GM23248 (cell line): Measurements from ENCODE around the gene YES1.

Experiments
- EZH2 ChIP-seq: fragments of 200-600 bp; sonication (generic); IDR thresholded peaks from 2 replicates; pipeline ENCODE4 v1.6.1; 2018; ENCODE audit warnings: antibody characterized with exemption, mild to moderate bottlenecking; ENCODE audit not compliant: insufficient read depth, poor library complexity, severe bottlenecking
- EZH2phosphoT487 ChIP-seq: fragments of 200-600 bp; sonication (generic); IDR thresholded peaks from 2 replicates; pipeline ENCODE4 v1.6.1; 2018; ENCODE audit warnings: antibody characterized with exemption, moderate library complexity, mild to moderate bottlenecking, low read depth; ENCODE audit not compliant: insufficient read depth

- no peak for TF ChIP-seq EZH2
- TF ChIP-seq EZH2phosphoT487, result no peak
These were observed 129.2 kb downstream of the YES1 start for GRCh38 chr18:682833-683232.
